Urothelium cell line (cell line): ENCODE measurements around the gene HUS1B.

Experiments used
- DNase-seq: peaks from one replicate; pipeline ENCODE4 v3.0.0; 2011; ENCODE audit warnings: low spot score, mixed read lengths
- FAIRE-seq: peaks from 2 replicates; lab custom pipeline; 2011; peaks lifted over from hg19 to GRCh38; lab: Jason Lieb, UNC

The HUS1B gene

GRCh38 chr6:624979-625378 is 31.9 kb downstream of the HUS1B start:
- FAIRE-seq (no peak), DNase-seq (no peak)

- DNase-seq (no peak), FAIRE-seq (no peak)
Measured at GRCh38 chr6:622462-622861, 34.4 kb downstream of the HUS1B start.

GRCh38 chr6:621931-622330 is 35.0 kb downstream of the HUS1B start:
- FAIRE-seq, result no peak
- DNase-seq, result no peak

GRCh38 chr6:620950-621349 is 36.0 kb downstream of the HUS1B start:
- FAIRE-seq (no peak), DNase-seq (no peak)

- FAIRE-seq (no peak), DNase-seq (no peak)
Measured at GRCh38 chr6:620166-620565, 36.7 kb downstream of the HUS1B start.

- FAIRE-seq (no peak), DNase-seq (no peak)
Measured at GRCh38 chr6:617456-618100, 39.3 kb downstream of the HUS1B start.

- DNase-seq (no peak), FAIRE-seq (no peak)
Measured at GRCh38 chr6:613981-614380, 42.9 kb downstream of the HUS1B start.

- DNase-seq (no peak), FAIRE-seq (no peak)
Measured at GRCh38 chr6:611928-612327, 45.0 kb downstream of the HUS1B start.

- DNase-seq (no peak), FAIRE-seq (no peak)
Measured at GRCh38 chr6:610882-611281, 46.0 kb downstream of the HUS1B start.

GRCh38 chr6:609905-610304 is 47.0 kb downstream of the HUS1B start:
- DNase-seq, result no peak
- FAIRE-seq, result no peak

- no peak for FAIRE-seq
- DNase-seq, result no peak
Measured at GRCh38 chr6:606829-607379, 50.0 kb downstream of the HUS1B start.
